H54 (cell line): ENCODE measurements around the gene U2SURP.
A peak's percentile ranks its signal among the peaks of the same experiment; 100 is the strongest.

Experiments
- DNase-seq: peaks from one replicate; pipeline ENCODE4 v3.0.0; 2011; ENCODE audit warnings: low spot score, mixed read lengths; ENCODE audit not compliant: insufficient read length
- FAIRE-seq: peaks from 3 replicates; lab custom pipeline; 2011; peaks lifted over from hg19 to GRCh38; lab: Jason Lieb, UNC
- POLR2A ChIP-seq: IDR thresholded peaks from 2 replicates; pipeline ENCODE4 v1.6.1; 2011; ENCODE audit warnings: low read depth, mild to moderate bottlenecking, low read length

Gene U2SURP

DNA sequence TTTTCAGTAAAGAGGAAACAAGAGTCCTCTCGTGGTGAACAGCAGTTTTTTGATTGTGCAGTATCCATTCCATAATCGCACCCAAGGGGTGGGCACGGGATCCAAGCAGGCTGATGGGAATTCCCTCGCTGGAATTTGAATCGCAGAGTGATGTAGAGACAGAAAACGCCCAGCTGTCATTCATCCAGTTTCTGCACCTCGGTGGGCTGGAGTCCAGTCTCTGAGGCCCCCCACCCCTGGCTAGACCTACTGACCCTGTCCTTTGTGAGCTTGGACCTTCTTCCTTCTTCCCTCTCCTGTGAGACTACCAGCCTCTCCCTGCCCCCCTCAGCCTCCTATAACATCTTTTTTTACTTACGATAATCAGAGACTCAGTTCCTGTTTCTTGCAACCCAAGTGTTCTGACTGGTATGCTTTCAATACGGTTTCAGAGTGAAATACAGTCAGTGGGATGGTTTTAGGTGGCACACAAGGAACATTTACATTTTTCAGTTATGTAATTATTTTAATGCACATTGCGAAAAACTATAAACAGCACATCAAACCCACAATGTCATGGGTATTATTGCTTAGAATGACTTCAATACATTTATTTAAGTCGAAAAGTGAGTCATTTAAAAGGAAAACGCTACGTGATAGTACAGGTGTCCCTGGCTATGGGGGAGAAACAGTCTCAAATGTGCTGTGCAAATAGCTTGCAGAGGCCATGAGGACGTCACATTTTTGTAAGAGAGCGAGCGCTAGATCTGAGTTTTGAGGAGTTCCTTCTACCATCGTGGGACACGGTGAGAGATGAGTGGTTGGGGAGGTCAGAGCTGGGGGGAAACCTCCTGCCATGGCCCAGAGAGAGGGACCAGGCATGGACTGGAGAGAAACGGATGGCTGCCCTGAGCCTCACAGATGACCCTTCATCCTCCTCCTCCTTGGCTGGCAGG lies 80.7 kb downstream of the U2SURP start:
- DNase-seq, result no peak
- FAIRE-seq, result no peak
- no peak for TF ChIP-seq POLR2A

- FAIRE-seq (no peak), DNase-seq (no peak)
- no peak for TF ChIP-seq POLR2A
Observed at GRCh38 chr3:143083781-143084180, 82.4 kb downstream of the U2SURP start.

- FAIRE-seq (no peak), DNase-seq (peak; percentile 37)
- no peak for TF ChIP-seq POLR2A
Observed at GRCh38 chr3:143084856-143085731, 83.7 kb downstream of the U2SURP start.

DNA sequence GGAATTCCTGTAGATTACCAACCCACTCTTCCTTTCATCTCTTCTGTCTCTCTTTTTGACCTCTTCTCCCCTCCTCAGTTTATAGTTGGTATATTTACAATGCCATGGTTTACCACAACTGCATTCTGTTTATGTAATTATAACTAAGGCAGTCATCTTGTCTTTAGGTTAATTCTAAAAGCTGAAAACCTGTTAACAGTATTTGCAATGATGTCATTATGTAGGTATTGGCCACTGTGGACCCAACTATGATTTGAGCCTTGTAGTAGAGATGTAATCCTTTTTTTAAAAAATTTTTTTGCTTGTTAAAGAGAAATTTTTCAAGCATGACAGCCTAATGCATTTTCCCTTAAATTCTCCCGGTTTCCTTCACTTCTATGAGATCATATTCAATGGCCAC lies 87.5 kb downstream of the U2SURP start:
- no peak for TF ChIP-seq POLR2A
- DNase-seq (no peak), FAIRE-seq (no peak)

- no peak for TF ChIP-seq POLR2A
- DNase-seq (no peak), FAIRE-seq (no peak)
Observed at GRCh38 chr3:143089965-143090364, 88.6 kb downstream of the U2SURP start.

DNA sequence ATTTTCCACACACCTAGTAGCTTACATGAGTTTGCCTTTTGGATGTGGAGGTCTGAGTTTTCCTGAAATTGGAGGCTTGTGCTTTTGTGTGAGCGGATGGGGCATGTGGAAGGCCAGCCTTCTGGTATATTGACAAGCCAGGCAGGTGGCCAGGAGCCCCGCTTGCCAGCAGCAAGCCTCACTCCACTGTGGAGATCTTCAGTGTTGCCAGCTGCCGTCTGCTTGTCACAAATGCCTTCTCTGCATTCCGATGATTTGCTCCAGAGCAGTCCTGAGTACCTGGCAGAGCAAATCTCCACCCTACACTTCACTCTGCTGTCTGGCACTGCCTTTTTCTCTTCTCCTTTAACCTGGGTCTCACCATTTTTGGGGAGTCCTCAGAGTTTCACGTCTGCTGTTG lies 89.1 kb downstream of the U2SURP start:
- no peak for DNase-seq
- no peak for FAIRE-seq
- no peak for TF ChIP-seq POLR2A

- no peak for FAIRE-seq
- no peak for TF ChIP-seq POLR2A
- DNase-seq, result no peak
Observed at GRCh38 chr3:143090976-143091837, 89.8 kb downstream of the U2SURP start.

DNA sequence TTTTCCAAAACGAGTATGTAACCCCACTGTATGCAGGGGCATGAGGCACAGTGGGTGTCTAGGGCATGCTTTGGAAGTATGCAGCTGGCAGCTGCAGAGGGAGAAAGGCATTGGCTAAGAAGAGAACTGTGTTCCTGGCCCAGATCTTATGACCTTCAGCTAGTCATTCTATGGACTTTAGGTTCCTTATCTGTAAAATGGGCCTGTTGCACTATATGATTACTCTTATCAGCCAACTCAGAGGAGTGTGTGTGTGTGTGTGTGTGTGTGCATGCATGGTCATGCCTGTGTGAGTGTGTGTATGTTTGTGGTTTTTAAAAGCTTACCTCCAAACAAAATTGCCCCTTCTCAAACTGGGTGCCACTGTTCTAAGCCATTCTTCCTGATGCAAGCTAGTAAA lies 90.8 kb downstream of the U2SURP start:
- DNase-seq, result no peak
- FAIRE-seq, result no peak
- no peak for TF ChIP-seq POLR2A

GRCh38 chr3:143095813-143096212 lies 94.4 kb downstream of the U2SURP start:
- TF ChIP-seq POLR2A, result no peak
- FAIRE-seq (no peak), DNase-seq (no peak)

DNA sequence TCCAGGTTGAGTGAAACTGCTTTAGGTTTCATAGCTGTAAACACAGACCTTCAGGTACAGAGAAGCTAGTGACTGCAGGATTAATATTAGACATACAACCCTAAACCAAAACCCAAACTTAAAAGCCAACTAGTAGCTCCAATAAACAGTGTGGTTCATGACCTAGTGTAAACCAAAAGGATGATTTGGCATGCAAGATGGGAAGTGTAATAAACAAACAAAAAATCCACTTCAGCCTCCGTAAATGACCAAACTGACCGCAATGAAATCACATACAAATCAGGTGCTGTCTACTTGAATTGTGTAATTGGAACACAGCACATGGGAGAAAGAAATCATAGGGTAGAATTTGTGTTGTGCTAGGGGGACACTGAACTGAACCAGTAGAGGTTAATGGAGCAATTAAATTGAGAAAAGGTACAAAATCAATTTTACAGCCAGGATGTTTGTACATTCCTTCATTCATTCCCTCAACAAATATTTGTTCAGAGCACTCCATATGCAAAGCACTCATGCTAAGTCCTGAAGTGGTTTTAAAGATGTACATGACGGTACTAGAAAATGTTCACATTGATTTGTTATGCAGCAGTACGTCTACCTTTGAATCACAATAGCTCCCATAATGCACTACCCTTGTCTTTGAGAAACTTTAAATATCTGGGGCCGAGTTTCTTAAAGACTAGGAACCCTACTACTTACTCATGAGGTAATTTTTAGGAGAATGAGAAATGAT lies 96.8 kb downstream of the U2SURP start:
- FAIRE-seq (no peak), DNase-seq (no peak)
- TF ChIP-seq POLR2A, result no peak

DNA sequence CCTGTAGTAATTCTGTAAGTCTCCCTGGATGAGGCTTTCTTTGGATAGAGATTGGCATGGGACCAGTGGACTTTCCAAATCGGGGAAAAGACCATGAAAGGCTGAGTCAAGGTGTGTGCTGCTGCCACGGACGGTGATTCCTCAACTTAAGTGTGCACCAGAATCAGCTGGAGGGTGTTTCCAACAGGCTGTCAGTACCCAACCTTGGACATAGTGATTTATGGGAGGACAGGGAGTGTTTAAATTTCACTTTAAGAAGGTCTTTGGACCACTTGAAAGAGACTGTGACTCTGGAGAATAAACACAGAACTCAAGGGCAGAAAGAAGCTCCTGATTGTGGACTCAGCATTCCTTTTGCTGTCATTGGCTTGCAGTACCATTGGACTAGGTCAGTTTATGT lies 97.8 kb downstream of the U2SURP start:
- FAIRE-seq (no peak), DNase-seq (no peak)
- no peak for TF ChIP-seq POLR2A

GRCh38 chr3:143099690-143100089 lies 98.3 kb downstream of the U2SURP start:
- FAIRE-seq (no peak), DNase-seq (no peak)
- TF ChIP-seq POLR2A, result no peak

DNA sequence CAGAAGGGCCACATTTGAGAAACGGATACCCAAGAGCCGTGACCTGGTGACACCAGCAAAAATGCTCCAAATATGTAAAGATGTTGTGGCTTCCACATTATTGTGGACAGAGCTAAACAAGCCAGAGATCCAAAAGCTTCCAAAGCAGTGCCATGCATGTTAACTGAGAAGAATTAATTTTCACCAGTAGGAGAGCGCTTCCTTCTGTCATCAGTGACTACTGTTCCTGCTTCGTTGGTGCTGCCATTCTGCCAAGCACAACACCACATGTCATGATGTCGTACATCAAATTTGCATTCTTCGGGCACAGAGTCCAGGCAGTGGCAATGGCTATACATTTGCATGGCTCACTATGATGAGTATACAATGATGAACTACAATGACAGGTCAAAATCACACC lies 99.1 kb downstream of the U2SURP start:
- DNase-seq, result no peak
- no peak for FAIRE-seq
- no peak for TF ChIP-seq POLR2A
